Parathyroid adenoma (tissue), 2 donors: ENCODE data around the gene RASGEF1B.
"Not testable (repeated sequence)": the region's sequence is repeated elsewhere in the genome, so short reads cannot be mapped to it uniquely, and the experiment has no call there.

ENCODE experiments used
- H2AFZ ChIP-seq: fragments of 300-600 bp; sonication (generic); one replicate; pipeline ENCODE4 v1.7.0; 2017; ENCODE audit warnings: antibody characterized with exemption, mild to moderate bottlenecking
- H3K27ac ChIP-seq: fragments of 300-600 bp; sonication (generic); one replicate; pipeline ENCODE4 v1.7.0; 2017
- H3K27me3 ChIP-seq: fragments of 300-600 bp; sonication (generic); one replicate; pipeline ENCODE4 v1.7.0; 2017; ENCODE audit warnings: low read length; ENCODE audit not compliant: control insufficient read depth, insufficient read depth
- H3K36me3 ChIP-seq: fragments of 300-600 bp; sonication (generic); one replicate; pipeline ENCODE4 v1.7.0; 2017; ENCODE audit warnings: low read length; ENCODE audit not compliant: control insufficient read depth, insufficient read depth
- H3K4me1 ChIP-seq: fragments of 300-600 bp; sonication (generic); one replicate; pipeline ENCODE4 v1.7.0; 2017; ENCODE audit warnings: control low read depth
- H3K4me2 ChIP-seq: fragments of 300-600 bp; sonication (generic); one replicate; pipeline ENCODE4 v1.7.0; 2017; ENCODE audit warnings: low read length
- H3K4me3 ChIP-seq: fragments of 300-600 bp; sonication (generic); one replicate; pipeline ENCODE4 v1.7.0; 2017; ENCODE audit warnings: low read depth, low read length
- H3K79me2 ChIP-seq: fragments of 300-600 bp; sonication (generic); one replicate; pipeline ENCODE4 v1.7.0; 2017; ENCODE audit warnings: control low read depth
- H3K9ac ChIP-seq: fragments of 300-600 bp; sonication (generic); one replicate; pipeline ENCODE4 v1.7.0; 2017; ENCODE audit warnings: mild to moderate bottlenecking
- H3K9me3 ChIP-seq: fragments of 300-600 bp; sonication (generic); one replicate; pipeline ENCODE4 v1.7.0; 2017; ENCODE audit warnings: low read length; ENCODE audit not compliant: control insufficient read depth
- TF ChIP-seq, protein P1 (sequence below): fragments of 300-600 bp; sonication (generic); IDR thresholded peaks from one replicate; pipeline ENCODE4 v1.7.0; 2017; ENCODE audit warnings: antibody characterized with exemption, mild to moderate bottlenecking
- donor health status: primary hyperparathyroidism.

Gene RASGEF1B

DNA sequence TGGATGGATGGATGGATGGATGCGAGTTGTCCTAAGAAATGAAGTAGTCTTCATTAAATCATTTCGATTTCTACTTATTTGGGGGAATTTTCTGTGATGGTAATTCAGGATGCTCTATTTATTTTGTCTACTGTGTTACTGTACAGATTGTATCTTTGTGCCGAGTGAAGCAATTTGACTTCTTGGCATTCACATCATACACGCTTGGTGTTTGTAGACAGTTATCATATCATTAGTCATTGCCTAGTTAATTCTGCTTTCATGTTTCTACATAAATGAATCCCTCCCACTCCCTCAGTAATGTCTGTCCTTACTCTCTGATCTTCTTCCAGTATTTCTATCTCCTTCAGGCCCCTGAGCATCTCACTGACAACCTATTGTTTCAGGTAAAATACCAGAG lies 64.0 kb downstream of the RASGEF1B start:
- no peaks in the 10 kb centered on the region for H3K79me2 ChIP-seq
- no peak overlapping the region for H2AFZ ChIP-seq
- no peaks in the 10 kb centered on the region for H3K36me3 ChIP-seq
- no peak overlapping the region for H3K27ac ChIP-seq
- H3K4me1 ChIP-seq: no peaks in the 10 kb centered on the region
- TF ChIP-seq, protein P1, sequence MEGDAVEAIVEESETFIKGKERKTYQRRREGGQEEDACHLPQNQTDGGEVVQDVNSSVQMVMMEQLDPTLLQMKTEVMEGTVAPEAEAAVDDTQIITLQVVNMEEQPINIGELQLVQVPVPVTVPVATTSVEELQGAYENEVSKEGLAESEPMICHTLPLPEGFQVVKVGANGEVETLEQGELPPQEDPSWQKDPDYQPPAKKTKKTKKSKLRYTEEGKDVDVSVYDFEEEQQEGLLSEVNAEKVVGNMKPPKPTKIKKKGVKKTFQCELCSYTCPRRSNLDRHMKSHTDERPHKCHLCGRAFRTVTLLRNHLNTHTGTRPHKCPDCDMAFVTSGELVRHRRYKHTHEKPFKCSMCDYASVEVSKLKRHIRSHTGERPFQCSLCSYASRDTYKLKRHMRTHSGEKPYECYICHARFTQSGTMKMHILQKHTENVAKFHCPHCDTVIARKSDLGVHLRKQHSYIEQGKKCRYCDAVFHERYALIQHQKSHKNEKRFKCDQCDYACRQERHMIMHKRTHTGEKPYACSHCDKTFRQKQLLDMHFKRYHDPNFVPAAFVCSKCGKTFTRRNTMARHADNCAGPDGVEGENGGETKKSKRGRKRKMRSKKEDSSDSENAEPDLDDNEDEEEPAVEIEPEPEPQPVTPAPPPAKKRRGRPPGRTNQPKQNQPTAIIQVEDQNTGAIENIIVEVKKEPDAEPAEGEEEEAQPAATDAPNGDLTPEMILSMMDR: no peak
- no peak overlapping the region for H3K4me2 ChIP-seq
- H3K4me3 ChIP-seq: no peak overlapping the region
- H3K9me3 ChIP-seq: no peaks in the 10 kb centered on the region
- no peaks in the 10 kb centered on the region for H3K27me3 ChIP-seq
- H3K9ac ChIP-seq: no peak overlapping the region

DNA sequence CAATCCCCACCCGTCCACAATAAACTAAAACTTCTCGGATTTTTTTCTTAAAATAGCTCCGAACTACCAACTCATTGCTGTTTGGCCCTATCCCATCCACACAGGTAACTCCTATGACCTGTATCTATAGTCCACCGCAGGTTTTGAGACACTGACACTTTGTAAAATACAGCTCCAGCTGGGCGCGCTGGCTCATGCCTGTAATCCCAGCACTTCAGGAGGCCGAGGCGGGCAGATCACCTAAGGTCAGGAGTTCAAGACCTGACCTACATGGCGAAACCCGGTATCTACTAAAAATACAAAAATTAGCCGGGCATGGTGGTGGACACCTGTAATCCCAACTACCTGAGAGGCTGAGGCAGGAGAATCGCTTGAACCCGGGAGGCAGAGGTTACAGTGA lies 65.2 kb downstream of the RASGEF1B start:
- not testable (repeated sequence) for H3K79me2 ChIP-seq, H3K36me3 ChIP-seq, H3K4me1 ChIP-seq, H3K4me3 ChIP-seq, H2AFZ ChIP-seq, H3K9ac ChIP-seq, H3K4me2 ChIP-seq, H3K9me3 ChIP-seq, H3K27ac ChIP-seq, H3K27me3 ChIP-seq

GRCh38 chr4:81405900-81406401 lies 65.8 kb downstream of the RASGEF1B start:
- Histone ChIP-seq H3K4me2 (peak overlapping the region; percentile 57), H3K9ac (no peak overlapping the region), H3K27me3 (no peaks in the 10 kb centered on the region), H3K27ac (no peak overlapping the region), H3K4me1 (peaks cover under 1% of the 10 kb centered on the region), H3K9me3 (no peaks in the 10 kb centered on the region), H2AFZ (peak overlapping the region; percentile 48), H3K36me3 (no peaks in the 10 kb centered on the region), H3K4me3 (no peak overlapping the region), H3K79me2 (no peaks in the 10 kb centered on the region)
- TF ChIP-seq, protein P1: peak; percentile 72

GRCh38 chr4:81404741-81405140 lies 67.0 kb downstream of the RASGEF1B start:
- H3K4me1 ChIP-seq: peaks cover 7% of the 10 kb centered on the region
- H3K9ac ChIP-seq: no peak overlapping the region
- H3K4me3 ChIP-seq: no peak overlapping the region
- H3K36me3 ChIP-seq: no peaks in the 10 kb centered on the region
- H3K9me3 ChIP-seq: no peaks in the 10 kb centered on the region
- no peaks in the 10 kb centered on the region for H3K27me3 ChIP-seq
- H3K79me2 ChIP-seq: no peaks in the 10 kb centered on the region
- no peak overlapping the region for H2AFZ ChIP-seq
- no peak overlapping the region for H3K4me2 ChIP-seq
- TF ChIP-seq, protein P1: no peak
- no peak overlapping the region for H3K27ac ChIP-seq

DNA sequence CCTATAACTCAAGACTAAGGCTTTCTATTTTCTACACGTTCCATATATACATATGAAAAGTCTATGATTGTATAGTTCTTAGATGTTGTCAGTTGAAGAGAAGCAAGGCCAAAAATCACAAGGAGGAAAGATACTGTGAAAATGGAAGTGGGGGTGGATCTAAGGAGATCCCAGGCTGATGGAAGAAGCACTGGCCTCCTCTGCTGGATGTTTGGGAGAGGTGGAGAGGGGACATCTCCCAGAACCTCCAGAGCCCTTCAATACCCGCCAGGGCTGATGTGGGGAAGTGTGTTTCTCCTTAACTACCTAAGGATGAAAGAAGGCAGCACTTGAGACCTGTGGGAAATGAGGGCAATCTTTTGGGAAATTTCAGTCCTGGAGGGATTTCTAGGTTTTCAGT lies 67.4 kb downstream of the RASGEF1B start:
- TF ChIP-seq, protein P1: no peak
- no peaks in the 10 kb centered on the region for H3K36me3 ChIP-seq
- peaks cover 8% of the 10 kb centered on the region for H3K4me1 ChIP-seq
- H3K9ac ChIP-seq: no peak overlapping the region
- H2AFZ ChIP-seq: no peak overlapping the region
- H3K9me3 ChIP-seq: no peaks in the 10 kb centered on the region
- H3K27me3 ChIP-seq: no peaks in the 10 kb centered on the region
- no peak overlapping the region for H3K27ac ChIP-seq
- no peaks in the 10 kb centered on the region for H3K79me2 ChIP-seq
- H3K4me2 ChIP-seq: no peak overlapping the region
- no peak overlapping the region for H3K4me3 ChIP-seq
